Measurements from ENCODE around the gene FAM221A.

- TF ChIP-seq CTCF (IDR thresholded peaks at IDR 0.05) (no peak), POLR2A (IDR thresholded peaks at IDR 0.05) (no peak), EP300 (IDR thresholded peaks at IDR 0.05) (no peak)
Measured at GRCh38 chr7:23714150-23714464, 34.1 kb downstream of the FAM221A start.

Data from tibial nerve (tissue), 4 donors.